GM19239 (cell line): Measurements from ENCODE around the gene FUCA2.

Source experiments
- DNase-seq: peaks from one replicate; pipeline ENCODE4 v3.0.0; 2011; ENCODE audit warnings: low spot score; ENCODE audit not compliant: insufficient read length
- FAIRE-seq: peaks from 2 replicates; lab custom pipeline; 2011; peaks lifted over from hg19 to GRCh38; lab: Jason Lieb, UNC

Gene FUCA2, protein sequence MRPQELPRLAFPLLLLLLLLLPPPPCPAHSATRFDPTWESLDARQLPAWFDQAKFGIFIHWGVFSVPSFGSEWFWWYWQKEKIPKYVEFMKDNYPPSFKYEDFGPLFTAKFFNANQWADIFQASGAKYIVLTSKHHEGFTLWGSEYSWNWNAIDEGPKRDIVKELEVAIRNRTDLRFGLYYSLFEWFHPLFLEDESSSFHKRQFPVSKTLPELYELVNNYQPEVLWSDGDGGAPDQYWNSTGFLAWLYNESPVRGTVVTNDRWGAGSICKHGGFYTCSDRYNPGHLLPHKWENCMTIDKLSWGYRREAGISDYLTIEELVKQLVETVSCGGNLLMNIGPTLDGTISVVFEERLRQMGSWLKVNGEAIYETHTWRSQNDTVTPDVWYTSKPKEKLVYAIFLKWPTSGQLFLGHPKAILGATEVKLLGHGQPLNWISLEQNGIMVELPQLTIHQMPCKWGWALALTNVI

DNA sequence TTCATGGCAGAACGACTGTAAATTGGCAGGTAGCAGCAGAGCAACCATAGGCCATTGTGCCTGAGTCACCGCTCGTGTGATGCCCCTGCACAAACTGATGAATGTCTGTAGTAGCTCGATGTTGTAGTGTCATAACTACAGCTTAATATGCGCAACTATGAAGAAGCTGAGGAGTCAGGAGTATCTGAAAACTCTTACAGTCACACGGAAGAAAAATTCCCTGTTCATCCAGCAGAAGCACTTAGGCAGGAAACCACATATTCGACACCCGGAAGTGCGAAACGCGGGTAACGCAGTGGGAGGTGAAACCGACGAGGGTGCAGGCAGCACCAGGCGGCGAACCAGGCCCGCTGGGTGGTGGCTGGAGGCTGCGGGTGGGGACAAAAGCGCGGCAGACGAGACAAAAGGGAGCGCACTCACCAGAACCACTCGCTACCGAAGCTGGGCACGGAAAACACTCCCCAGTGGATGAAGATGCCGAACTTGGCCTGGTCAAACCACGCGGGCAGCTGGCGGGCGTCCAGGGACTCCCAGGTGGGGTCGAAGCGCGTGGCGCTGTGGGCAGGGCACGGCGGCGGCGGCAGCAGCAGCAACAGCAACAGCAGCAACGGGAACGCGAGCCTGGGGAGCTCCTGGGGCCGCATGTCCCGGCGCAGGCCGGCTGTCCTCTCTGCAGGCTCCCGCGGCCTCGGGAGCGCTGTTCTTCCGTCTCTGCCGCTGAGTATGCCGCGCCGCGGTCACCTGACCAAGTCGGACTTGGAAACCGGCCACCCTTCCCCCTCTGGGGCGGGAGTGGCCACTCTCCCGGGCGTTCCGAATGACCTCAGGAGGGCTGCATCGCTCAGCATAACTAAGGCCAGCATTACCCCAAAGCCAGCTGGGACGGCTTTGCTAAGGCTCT is at the start of gene FUCA2:
Gene FUCA2 (minus strand): TSS at position 730 of the 901 bp plus-strand sequence. CDS start 86 bp downstream, at position 644.
- peak; percentile 46 for DNase-seq
- FAIRE-seq, result peak; percentile 92

DNA sequence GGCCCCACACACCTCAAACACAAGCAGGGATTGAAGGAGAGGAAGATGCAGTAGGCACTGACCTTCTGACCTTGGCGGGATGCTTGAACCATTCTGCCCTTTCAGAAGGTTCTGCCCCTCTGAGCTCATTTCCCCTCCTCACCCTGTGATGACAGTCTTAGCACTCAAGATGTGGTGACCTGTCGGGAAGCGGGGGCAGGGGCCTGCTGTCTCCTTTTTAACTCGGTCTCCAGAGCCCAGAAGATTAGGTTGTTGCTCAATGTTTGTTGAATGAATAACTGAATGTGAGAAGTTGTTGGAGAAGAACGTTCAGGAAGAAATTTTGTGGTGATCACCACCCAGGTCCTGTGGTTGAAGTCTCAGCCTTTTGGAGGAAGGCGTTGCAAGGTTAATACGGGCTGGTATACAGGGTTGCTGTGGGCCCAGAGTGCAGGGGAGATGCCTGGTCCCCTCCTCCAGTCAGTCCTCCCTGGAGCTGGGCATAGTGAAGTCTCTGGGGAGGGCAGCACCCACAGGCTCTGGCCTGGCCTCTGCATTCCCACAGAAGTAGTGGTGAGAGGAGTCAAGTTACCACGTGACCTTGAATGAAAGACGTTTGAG is 49.7 kb upstream of the FUCA2 start:
- no peak for DNase-seq
- no peak for FAIRE-seq

DNA sequence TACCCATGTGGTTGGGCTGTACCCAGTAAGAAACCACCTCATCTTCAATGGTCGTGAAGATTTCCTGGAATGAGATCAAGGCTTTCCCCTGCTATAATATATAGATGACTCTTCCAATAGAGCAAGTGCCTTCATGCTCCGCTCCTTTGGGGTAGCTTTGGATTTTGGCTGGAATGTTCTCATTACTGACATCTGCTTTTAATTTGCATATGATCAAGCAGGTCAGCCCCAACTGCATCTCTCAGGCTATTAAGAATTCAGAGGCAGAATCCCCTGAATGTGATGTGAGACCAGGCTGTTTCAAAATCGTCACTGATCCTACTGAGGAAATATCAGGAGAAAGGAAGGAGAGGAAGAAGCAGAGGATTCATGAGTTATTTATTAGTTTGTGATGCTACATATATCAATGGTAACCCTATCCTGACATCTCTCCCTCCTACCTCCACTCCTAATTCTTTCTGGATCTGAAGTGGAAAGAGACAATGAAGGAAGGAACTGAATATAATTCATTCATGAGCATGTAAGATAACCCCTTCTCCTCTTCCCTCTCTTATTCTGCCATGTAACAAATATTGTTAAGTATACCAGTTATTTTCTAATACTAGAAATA is 47.6 kb upstream of the FUCA2 start:
- FAIRE-seq, result no peak

DNA sequence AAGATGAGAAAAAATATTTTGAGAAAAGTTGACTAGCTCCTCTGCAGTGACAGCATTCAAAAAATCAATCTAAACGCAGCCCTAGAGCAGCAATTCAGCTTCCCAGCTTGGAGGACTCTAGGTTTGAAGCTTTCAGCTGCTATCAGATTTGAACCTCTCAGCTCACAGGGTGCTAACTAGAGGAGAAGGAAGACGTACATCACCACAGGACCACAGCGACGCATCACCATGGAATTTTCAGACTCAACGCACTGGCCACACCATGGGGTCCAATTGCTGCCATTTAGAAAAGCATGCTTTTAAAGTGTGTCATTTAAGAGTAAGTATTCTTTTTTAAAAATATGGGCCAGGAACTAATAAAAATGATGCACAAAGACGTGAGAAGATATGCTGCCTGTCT is 45.0 kb upstream of the FUCA2 start:
- no peak for FAIRE-seq
- no peak for DNase-seq

More for the DNA sequence above, 47.6 kb upstream of the FUCA2 start:
- no peak for DNase-seq

DNA sequence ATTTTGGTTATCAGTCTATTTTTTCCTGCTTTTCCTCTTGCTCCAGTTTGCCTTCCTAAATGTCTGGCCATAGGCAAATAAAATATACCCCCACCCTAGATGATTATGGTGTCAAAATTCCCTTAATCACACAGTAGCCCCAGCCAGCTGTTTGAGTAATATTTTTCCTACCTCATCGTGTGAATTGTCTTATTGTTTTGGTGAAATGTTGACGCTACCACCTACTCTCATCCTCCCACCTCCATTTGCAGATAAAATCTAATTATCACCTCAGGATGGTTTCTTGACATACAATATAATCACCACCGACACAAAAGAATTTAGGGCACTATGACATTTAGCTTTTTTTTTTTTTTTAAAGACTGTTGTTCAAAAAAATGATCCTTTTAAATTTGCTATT is 44.1 kb upstream of the FUCA2 start:
- DNase-seq (no peak), FAIRE-seq (no peak)

DNA sequence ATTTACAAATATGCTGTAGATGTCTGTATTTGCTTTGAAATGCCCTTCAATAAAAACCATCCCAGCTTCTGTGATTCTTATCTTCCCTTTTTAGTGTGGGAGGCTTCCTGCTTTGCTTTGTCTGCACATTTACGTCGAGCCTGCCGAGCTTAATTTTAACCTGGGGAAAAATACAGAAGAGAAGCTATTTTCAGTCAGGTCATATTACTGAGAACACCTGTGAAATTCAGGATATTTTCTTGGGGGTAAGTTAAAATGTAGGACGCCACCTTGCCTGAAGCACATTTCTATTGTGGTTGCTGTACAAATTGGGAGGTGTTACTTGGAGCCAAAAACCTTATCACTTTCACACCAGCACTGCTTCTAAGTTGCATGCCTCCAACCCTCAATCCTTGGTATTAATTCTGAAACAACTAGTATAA is 43.6 kb upstream of the FUCA2 start:
- no peak for FAIRE-seq
- DNase-seq, result no peak

- no peak for FAIRE-seq
- no peak for DNase-seq
Observed at GRCh38 chr6:143553337-143553736, 41.8 kb upstream of the FUCA2 start.

DNA sequence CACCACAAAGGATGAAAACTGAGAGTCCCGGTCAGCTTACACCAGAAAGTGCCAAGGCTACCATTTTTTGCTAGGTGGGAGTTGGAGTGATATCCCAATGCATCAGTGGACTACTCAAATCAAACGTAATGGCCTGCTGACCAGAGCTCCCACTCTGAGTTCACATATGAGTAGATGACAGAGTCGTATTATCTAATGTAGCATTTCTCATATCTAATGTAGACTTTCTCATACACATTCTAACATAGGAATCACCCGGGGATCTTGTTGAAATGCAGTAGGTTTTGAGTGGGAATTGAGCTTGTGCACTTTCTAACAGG is 38.4 kb upstream of the FUCA2 start:
- DNase-seq, result no peak
- no peak for FAIRE-seq

DNA sequence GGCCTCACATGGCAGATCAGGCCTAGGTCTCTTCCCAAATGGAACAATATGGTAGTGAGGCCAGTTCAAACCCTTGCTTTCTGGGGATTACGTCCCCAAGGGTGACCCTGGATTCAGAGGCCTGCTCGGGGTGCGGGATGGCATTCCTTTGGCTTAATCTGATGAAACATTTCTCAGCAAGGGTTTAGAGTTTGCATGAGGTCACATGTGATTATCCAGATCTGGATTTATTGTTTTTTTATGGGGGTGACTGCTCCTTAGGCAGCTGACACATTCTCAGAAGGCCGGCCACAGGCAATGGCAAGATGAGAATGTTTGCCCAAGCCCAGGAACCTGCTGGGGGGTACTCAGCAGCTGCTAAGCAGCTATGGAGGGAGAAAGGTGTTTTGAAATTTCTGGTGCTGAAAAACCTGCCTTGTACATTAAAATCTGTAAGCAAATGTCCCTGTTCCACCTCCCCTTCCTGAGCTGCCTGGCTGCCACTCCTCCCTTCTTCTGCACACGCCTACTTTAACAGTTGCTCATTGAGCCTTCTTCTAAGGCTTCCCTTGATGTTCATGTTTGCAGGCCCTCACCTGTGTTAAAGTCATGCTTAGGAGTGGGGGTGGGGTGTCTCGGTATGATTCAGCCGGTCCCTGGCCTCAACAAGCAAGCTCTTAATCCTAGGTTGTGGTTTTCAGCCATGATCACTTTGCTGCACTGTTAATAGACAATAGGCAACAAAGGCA is 37.9 kb upstream of the FUCA2 start:
- FAIRE-seq, result no peak

DNA sequence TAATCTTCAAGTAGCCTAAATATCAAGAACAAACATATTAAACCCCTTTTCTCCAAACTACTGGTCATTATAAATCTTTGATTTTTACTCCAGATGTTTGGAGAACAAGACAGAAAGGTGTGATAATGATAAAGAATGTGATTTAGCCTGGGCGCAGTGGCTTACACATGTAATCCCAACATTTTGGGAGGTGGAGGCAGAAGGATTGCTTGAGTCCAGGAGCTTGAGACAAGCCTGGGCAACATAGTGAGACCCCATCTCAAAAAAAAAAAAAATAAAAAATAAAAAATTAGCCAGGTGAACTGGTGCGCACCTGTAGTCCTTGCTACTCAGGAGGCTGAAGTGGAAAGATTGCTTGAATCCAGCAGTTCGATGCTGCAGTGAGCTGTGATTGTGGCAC is 35.1 kb upstream of the FUCA2 start:
- FAIRE-seq (no peak), DNase-seq (no peak)

More for the DNA sequence above, 37.9 kb upstream of the FUCA2 start:
- DNase-seq, result no peak

GRCh38 chr6:143545976-143546547 is 34.5 kb upstream of the FUCA2 start:
- no peak for FAIRE-seq
- DNase-seq, result no peak

GRCh38 chr6:143545165-143545564 is 33.6 kb upstream of the FUCA2 start:
- DNase-seq, result no peak
- FAIRE-seq, result no peak

GRCh38 chr6:143544011-143544696 is 32.6 kb upstream of the FUCA2 start:
- no peak for FAIRE-seq
- DNase-seq, result no peak

- FAIRE-seq (no peak), DNase-seq (no peak)
Observed at GRCh38 chr6:143543435-143543834, 31.9 kb upstream of the FUCA2 start.

GRCh38 chr6:143542888-143543287 is 31.4 kb upstream of the FUCA2 start:
- FAIRE-seq, result no peak
- no peak for DNase-seq

- DNase-seq (no peak), FAIRE-seq (no peak)
Observed at GRCh38 chr6:143540192-143540591, 28.7 kb upstream of the FUCA2 start.

GRCh38 chr6:143539734-143540133 is 28.2 kb upstream of the FUCA2 start:
- DNase-seq (no peak), FAIRE-seq (no peak)

- DNase-seq (no peak), FAIRE-seq (no peak)
Observed at GRCh38 chr6:143539106-143539505, 27.6 kb upstream of the FUCA2 start.

DNA sequence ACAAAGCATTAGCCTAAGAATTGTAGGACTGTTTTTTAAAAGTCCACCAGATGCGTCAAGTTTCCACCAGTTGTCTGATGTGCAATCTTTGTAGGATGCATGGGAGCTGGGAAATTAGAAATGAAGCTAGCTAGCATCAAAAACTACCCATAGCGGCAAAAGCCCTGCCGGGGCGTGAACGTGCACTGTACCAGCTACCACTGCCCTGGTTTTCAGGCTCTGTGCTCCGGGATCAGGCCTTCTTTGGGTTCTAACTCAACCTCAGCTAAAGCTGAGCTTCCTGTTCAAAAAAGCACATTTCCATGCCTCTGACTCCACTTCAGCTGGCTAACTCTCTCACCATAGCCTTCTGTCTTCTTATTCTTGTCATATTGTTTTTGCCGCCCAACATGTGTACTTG is 26.9 kb upstream of the FUCA2 start:
- FAIRE-seq, result no peak
- no peak for DNase-seq
